ENCODE measurements around the gene CBLN3. TPM values are rescaled to one million over a fixed set of nuclear protein-coding genes. Genes with fewer than 3 reads are reported as not detected.

CBLN3 gene
- total RNA-seq, 3 donors from 2014 or later (not counting 1 experiment from before 2014, with no cell fraction given), result 0.75 to 1.5 (median 1.1) TPM

- Mint-ChIP-seq H3K36me3 (no peaks in the 10 kb centered on the region), H3K9me3 (no peaks in the 10 kb centered on the region), H3K4me3 (no peak overlapping the region), H3K4me1 (no peaks in the 10 kb centered on the region), H3K27ac (no peak overlapping the region), H3K27me3 (ENCODE audit: low read depth in 2 of 2) (peaks cover 0 to 10% of the 10 kb centered on the region in 2 donors)
- DNase-seq (no peak), ATAC-seq (no peak)
- Histone ChIP-seq H3K27ac (ENCODE audit: low read length) (no peak overlapping the region), H3K27me3 (ENCODE audit: control insufficient read depth, insufficient read depth, low read length) (no peaks in the 10 kb centered on the region), H3K9me3 (ENCODE audit: control insufficient read depth, insufficient read depth, low read length) (no peaks in the 10 kb centered on the region), H3K36me3 (ENCODE audit: control insufficient read depth, insufficient read depth, low read length) (no peaks in the 10 kb centered on the region), H3K4me1 (ENCODE audit: control insufficient read depth, insufficient read depth, low read length) (no peaks in the 10 kb centered on the region), H3K4me3 (ENCODE audit: low read length) (no peak overlapping the region)
- intact Hi-C loops (cut with micrococcal nuclease), result no loop called here
- 100% methylated on average over 1 of the region's 1 CpG for WGBS (ENCODE audit: insufficient coverage)
- no peak for TF ChIP-seq CTCF (IDR thresholded peaks at IDR 0.05)
Measured at GRCh38 chr14:24414077-24414476, 15.4 kb downstream of the CBLN3 start.

GRCh38 chr14:24411443-24412389 is 17.8 kb downstream of the CBLN3 start:
- H3K4me1 ChIP-seq (ENCODE audit: control insufficient read depth, insufficient read depth, low read length), result no peaks in the 10 kb centered on the region
- no peak overlapping the region for H3K4me3 ChIP-seq (ENCODE audit: low read length)
- Mint-ChIP-seq H3K27me3 (ENCODE audit: low read depth in 2 of 2) (peaks cover 0 to 7% of the 10 kb centered on the region in 2 donors), H3K4me1 (no peaks in the 10 kb centered on the region), H3K4me3 (no peak overlapping the region), H3K36me3 (no peaks in the 10 kb centered on the region), H3K27ac (no peak overlapping the region), H3K9me3 (no peaks in the 10 kb centered on the region)
- H3K27me3 ChIP-seq (ENCODE audit: control insufficient read depth, insufficient read depth, low read length), result no peaks in the 10 kb centered on the region
- no peaks in the 10 kb centered on the region for H3K36me3 ChIP-seq (ENCODE audit: control insufficient read depth, insufficient read depth, low read length)
- intact Hi-C loops (cut with micrococcal nuclease), result no loop called here
- 77% methylated on average over 16 of the region's 16 CpGs for WGBS (ENCODE audit: insufficient coverage)
- TF ChIP-seq CTCF (IDR thresholded peaks at IDR 0.05), result peak; percentile 58
- no peaks in the 10 kb centered on the region for H3K9me3 ChIP-seq (ENCODE audit: control insufficient read depth, insufficient read depth, low read length)
- ATAC-seq (peak; percentile 43 to 79 (median 68)), DNase-seq (peak in 1 of 2 donors; percentile 67)
- no peak overlapping the region for H3K27ac ChIP-seq (ENCODE audit: low read length)

GRCh38 chr14:24409956-24410355 is 19.5 kb downstream of the CBLN3 start:
- Histone ChIP-seq H3K4me1 (ENCODE audit: control insufficient read depth, insufficient read depth, low read length) (no peaks in the 10 kb centered on the region), H3K4me3 (ENCODE audit: low read length) (no peak overlapping the region), H3K27ac (ENCODE audit: low read length) (no peak overlapping the region), H3K27me3 (ENCODE audit: control insufficient read depth, insufficient read depth, low read length) (no peaks in the 10 kb centered on the region), H3K9me3 (ENCODE audit: control insufficient read depth, insufficient read depth, low read length) (no peaks in the 10 kb centered on the region), H3K36me3 (ENCODE audit: control insufficient read depth, insufficient read depth, low read length) (no peaks in the 10 kb centered on the region)
- Mint-ChIP-seq H3K4me1 (no peaks in the 10 kb centered on the region), H3K27me3 (ENCODE audit: low read depth in 2 of 2) (peaks cover 6 to 7% of the 10 kb centered on the region in 2 donors), H3K27ac (no peak overlapping the region), H3K4me3 (no peak overlapping the region), H3K9me3 (no peaks in the 10 kb centered on the region), H3K36me3 (no peaks in the 10 kb centered on the region)
- WGBS (ENCODE audit: insufficient coverage), result 84% methylated on average over 10 of the region's 10 CpGs
- intact Hi-C loops (cut with micrococcal nuclease), result no loop called here
- DNase-seq, result no peak
- TF ChIP-seq CTCF (IDR thresholded peaks at IDR 0.05), result no peak
- no peak for ATAC-seq
